HG03571 (cell line): ENCODE results near the gene CALCOCO2.
A peak's percentile ranks its signal among the peaks of the same experiment; 100 is the strongest.
"Not testable (repeated sequence)": the region's sequence is repeated elsewhere in the genome, so short reads cannot be mapped to it uniquely, and the experiment has no call there.

Experiments
- ATAC-seq: cut with Tn5 transposase; IDR thresholded peaks from one replicate; pipeline ENCODE4 v1.9.1; 2021; ENCODE audit not compliant: unreplicated experiment

The CALCOCO2 gene

DNA sequence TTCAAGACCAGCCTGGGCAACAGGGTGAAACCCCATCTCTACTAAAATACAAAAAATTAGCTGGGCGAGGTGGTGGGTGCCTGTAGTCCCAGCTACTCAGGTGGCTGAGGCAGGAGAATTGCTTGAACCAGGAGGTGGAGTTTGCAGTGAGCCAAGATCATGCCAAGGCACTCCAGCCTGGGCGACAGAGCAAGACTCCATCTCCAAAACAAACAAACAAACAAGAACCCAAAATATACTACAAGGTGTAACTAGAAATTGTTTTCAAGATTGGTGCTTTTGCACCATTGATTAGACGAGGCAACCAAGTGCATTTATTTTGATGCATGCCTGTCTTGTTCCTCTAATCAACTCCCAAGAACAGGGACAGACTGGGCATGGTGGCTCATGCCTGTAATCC, 41.6 kb downstream of the CALCOCO2 start:
- not testable (repeated sequence) for ATAC-seq

DNA sequence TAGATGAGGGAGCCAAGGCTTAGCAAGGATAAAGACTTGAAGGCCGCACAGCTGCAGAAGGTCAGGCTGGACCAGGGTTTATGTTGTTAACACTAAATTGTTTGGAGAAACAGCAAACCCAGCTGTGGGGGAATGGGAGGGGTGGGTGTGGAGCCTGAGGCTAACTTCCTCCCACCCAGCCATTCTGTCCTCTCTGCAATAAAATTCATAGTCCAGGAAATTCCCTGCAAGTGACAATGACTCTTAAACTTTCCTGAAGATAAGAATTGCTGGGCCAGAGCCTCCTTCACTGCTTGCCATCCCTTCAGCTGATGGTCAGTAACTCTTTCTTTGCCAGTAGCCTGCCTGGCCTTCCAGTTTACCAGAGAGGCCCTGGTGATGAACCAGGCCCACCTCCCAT, 42.4 kb downstream of the CALCOCO2 start:
- no peak for ATAC-seq

- ATAC-seq: no peak
These were observed 43.0 kb downstream of the CALCOCO2 start for GRCh38 chr17:48873696-48874443.

DNA sequence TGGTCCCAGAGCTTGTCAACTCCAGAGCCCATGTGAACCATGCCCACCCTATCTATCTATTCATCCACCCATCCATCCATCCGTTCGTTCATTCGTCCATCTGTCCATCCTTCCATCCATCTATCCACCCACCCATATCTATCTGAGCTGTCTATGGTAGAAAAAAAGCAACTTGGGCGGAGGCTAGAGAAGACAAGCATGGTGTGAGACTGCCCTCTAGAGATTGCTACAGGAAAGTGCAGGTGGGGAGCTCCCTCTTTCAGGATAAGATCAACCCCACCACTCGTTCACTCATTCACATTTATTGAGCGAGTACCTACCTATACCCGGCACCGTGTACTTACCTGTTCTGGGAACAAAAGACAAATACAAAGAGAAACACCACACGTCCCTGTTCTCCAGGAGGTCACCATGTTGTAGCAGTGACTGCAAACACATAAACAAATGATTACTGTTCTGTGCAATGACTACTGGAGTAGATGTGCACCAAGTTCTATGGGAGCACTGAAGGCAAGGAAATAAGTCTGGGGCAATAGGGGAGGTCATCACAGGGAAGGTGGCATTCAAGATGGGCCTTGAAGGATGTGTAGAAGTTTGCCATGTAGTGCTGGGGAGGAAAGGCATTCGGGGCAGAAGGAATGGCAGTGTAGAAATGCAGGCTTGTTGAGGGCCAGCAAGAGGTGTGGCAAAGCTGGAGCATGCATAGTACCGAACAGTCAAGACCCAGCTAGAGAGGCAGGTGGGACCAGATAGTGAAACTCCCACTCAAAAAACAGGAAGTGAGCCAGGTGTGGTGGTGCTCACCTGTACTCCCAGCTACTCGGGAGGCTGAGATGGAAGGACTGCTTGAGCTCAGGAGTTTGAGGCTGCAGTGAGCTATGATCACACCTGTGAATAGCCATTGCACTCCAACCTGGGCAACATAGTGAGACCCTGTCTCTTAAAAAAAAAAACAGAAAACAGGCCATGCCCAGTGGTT, 48.4 kb downstream of the CALCOCO2 start:
- ATAC-seq: no peak

DNA sequence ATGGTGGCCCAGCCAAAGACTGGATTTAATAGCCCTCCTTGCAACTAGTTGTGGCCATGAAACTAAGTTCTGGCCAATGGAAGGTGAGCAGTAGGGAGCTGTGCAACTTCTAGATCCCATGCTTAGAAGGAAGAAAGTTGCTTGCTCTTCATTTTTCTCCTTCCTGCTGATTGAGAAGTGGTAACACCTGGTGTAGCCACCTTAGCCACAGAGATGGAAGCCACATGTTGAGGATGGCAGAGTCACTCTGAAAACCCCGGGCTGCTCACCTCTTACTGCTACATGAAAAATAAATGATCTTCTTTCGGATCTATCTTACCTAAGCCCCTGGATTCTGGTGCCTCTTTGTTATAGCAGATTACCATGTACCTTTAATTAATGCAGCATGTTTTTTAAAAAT, 51.4 kb downstream of the CALCOCO2 start:
- no peak for ATAC-seq

- no peak for ATAC-seq
These were observed 52.3 kb downstream of the CALCOCO2 start for GRCh38 chr17:48883171-48883570.

DNA sequence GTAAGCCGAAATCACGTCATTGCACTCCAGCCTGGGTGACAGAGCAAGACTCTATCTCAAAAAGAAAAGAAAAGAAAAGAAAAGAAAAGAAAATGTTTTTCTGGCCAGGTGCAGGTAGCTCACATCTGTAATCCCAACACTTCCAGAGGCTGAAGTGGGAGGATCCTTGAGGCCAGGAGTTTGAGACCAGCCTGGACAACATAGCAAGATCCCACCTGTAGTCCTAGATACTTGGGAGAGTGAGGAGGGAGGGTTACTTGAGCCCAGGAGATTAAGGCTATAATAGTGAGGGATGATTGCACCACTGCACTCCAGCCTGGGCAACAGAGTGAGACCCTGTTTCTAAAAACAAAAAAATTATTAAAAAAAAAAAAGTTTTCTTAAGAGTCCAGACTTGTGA, 59.3 kb downstream of the CALCOCO2 start:
- no peak for ATAC-seq

- no peak for ATAC-seq
These were observed 62.3 kb downstream of the CALCOCO2 start for GRCh38 chr17:48892940-48893645.

DNA sequence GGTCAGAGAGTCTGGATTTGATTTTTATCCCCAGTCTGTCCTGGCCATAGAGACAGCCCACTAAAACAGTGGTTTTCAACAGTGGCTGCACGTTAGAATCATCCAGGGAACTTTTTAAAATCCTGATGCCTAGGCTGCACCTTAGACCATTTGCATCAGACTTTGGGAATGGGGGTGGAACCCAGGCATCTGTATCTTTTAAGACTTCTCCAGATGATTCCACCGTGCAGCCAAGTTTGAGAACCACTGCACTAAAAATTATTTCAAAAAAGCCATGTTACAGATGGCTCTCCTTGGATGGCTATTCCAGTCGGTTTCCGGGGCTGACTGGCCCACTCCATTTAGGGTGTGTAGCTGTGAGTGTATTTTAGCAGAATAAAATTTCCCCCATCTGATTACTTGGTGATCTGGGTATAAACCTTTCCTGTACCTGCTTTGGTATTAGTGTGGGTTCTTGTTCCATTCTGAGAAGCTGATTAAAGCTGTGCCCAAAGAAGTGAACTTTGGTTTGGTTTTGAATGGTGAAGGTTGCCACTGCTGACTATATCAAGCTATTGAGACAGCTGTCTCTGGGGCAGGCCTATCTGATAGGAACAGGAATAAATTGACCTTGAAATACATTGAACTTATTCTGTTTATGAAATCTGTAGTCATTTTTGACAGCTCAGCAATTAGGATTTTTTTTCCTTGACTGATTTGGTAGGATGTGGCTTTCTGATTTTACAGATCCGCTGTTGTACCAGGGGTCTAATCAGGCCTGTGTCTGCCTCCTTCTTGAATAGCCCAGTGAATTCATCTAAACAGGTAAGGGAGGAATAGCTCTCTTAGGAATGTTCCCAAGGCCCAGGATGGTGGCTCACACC, 63.0 kb downstream of the CALCOCO2 start:
- ATAC-seq: no peak

- ATAC-seq: no peak
These were observed 64.1 kb downstream of the CALCOCO2 start for GRCh38 chr17:48894886-48895285.

- no peak for ATAC-seq
These were observed 70.4 kb downstream of the CALCOCO2 start for GRCh38 chr17:48901241-48901640.

DNA sequence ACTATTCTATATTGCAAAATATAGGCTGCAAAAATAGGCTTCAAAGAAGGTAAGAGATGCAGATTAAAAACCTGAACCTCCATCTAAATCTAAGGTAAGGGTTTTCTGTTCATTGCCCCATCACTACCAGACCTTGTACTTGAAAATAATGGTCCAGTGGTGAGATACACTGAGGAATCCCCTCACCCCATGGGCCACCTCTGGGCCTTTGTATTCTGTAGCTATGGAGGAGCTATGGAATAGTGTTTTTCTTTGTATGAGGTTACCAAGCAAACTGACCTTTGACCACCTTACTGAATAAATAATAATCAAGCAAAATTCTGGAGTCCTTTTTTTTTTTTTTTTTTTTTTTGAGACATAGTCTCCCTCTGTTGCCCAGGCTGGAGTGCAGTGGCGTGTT, 72.6 kb downstream of the CALCOCO2 start:
- ATAC-seq: no peak

- no peak for ATAC-seq
These were observed 73.6 kb downstream of the CALCOCO2 start for GRCh38 chr17:48904428-48904827.

GRCh38 chr17:48905987-48906515, 75.2 kb downstream of the CALCOCO2 start:
- no peak for ATAC-seq

- ATAC-seq: no peak
These were observed 76.8 kb downstream of the CALCOCO2 start for GRCh38 chr17:48907713-48908046.

DNA sequence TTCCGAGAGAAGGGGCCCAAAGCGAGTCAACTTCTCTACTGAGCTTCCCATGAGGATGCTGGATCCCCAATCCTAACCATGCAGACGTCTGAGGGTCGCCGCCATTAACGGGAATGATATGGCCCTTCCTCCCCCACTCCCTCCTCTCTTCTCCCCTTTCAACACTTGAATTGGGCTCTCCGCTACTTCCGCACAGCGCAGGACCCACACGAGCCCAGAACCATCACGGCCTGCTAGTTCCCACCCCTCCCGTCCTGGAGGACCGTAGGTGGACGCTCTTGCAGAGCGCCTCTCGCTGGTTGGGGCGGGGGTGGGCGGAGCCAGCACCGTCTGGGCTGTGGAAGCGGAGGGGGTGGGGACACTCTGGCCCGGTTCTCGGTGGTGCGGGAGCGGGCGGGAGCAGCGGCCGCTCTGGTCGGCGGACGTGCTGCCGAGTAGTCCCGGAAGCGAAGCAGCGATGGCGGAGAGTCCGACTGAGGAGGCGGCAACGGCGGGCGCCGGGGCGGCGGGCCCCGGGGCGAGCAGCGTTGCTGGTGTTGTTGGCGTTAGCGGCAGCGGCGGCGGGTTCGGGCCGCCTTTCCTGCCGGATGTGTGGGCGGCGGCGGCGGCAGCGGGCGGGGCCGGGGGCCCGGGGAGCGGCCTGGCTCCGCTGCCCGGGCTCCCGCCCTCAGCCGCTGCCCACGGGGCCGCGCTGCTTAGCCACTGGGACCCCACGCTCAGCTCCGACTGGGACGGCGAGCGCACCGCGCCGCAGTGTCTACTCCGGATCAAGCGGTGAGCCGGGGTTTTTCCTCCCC, 77.4 kb downstream of the CALCOCO2 start, which contains the start of gene UBE2Z:
UBE2Z (plus strand) TSS at position 361 of the 797 bp plus-strand sequence; CDS start at position 458, 97 bp downstream.
- peak; percentile 79 for ATAC-seq

GRCh38 chr17:48908853-48909394, 78.1 kb downstream of the CALCOCO2 start:
- peak; percentile 42 for ATAC-seq

DNA sequence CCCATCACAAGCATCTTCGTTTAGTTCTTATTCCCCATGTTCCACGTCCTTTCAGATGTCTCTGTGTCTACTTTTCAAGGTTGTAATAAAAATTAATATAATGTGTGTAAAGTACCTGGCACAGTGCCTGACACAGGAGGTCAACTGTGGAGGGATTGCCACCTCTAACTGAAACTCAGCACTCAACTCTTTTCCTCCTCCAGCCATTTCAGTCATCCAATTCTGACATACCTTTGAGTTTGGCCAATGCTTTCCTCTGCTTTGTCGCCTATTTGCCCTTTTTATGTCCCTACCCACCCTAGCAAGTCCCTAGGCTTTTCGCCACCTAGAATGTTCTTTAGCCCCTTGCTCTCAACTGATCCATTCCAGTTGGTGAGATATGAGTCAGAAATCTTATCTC, 78.9 kb downstream of the CALCOCO2 start:
- no peak for ATAC-seq

DNA sequence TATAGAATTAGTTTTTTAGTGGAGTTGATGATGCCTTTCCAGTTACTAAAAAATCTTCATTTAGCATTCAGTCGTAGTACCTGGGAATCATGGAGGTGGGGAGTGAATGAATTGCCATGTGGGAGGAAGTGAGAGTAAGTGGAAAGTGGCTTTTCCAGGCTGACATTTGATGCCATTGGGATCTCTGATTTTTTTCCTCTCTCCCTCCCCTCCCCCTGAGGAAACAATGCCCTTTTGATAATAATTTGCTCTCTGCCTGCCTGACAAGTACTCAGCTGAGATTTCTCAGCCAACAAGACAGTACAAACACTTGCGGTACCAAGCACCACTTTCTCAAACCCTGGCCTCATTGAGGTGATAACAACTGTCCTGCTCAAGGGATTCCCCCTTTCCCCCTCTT, 79.5 kb downstream of the CALCOCO2 start:
- ATAC-seq: no peak
